NCI-H1930 (cell line): ENCODE measurements around the gene CCDC170.
A peak's percentile ranks its signal among the peaks of the same experiment; 100 is the strongest.
"Not testable (repeated sequence)": the region's sequence is repeated elsewhere in the genome, so short reads cannot be mapped to it uniquely, and the experiment has no call there.

Experiments
- DNase-seq, 2 experiments: peaks; one replicate each; lab custom pipeline; 2025; lab: John Stamatoyannopoulos, UW

The CCDC170 gene

GRCh38 chr6:151494235-151494935, 568 bp downstream of the CCDC170 start:
- peak; percentile 7 to 25 for DNase-seq

DNA sequence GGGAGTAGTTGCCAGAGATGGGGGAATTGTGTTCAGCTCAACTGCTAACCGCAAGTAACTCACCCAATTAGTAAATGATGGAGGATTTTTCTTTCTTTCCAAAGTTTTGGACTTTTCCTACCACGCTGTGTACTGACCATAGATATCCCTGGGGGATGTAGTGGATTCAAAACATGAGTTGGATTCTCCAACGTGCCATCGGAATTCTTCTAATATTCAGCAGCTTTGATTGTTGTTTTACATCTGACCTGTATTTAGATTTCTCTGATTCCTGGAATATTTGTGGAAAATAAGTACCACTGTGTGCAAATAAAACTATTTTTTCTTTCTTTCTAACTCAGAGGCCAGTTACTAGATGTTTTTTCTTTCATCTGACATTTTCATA, 1.1 kb downstream of the CCDC170 start:
- DNase-seq = no peak

DNA sequence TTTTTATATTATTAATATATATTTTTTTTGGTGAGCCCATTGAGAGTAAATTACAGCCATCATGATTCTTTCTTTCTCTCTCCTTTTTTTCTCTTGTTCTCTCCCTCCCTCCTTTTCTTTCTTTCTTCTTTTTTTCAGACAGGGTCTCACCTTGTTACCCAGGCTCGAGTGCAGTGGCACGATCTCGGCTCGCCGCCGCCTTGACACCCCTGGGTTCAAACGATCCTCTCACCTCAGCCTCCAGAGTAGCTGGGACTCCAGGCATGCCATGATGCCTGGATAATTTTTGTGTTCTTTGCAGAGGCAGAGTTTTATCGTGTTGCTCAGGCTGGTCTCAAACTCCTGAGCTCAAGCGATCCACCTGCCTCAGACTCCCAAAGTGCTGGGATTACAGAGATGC, 1.6 kb downstream of the CCDC170 start:
- DNase-seq = no peak

- DNase-seq = no peak
Measured at GRCh38 chr6:151497905-151498304, 4.1 kb downstream of the CCDC170 start.

GRCh38 chr6:151498327-151498726, 4.5 kb downstream of the CCDC170 start:
- DNase-seq = no peak

DNA sequence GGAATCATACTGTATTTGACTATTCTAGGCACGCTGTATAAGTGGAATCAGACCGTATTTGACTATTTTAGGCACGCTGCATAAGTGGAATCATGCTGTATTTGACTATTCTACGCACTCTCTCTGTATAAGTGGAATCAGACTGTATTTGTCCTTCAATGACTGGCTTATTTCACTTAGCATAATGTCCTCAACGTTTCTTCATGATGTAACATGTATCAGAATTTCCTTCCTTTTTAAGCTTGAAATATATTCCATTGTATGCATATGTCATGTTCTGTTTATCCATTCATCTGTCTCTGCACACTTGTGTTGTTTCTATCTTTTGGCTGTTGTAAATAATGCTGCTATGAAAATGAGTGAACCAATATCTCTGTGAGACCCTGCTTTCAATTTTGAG, 5.7 kb downstream of the CCDC170 start:
- DNase-seq = no peak

DNA sequence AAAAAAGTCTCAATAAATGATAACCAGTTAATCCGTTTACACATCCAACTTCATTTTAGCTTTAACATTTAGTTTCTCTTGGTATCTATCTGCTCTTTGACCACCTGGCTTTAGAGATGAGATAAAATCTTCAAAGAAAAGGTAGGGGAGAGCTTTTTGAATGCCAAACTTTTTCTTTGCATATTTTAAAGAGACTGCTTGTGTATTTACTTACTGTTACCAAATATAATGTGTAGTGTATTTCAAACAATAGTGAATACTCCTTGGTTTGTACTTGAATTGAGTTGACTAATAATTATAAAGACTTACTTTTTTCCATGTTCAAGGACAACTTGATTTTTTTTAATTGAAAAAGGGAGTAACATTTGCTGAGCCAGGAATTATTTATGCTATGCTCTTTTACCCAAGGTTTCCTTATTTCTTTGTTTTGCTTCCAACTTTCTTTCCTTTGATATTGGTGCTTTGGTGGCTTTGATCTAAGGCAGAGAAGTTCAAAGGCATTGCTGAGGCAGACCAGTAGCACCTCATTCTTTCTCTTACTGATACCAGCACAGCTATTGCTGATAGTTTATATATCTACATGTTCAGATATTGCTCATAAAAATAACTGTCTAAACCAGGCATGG, 7.8 kb downstream of the CCDC170 start:
- no peak for DNase-seq

- no peak for DNase-seq
Measured at GRCh38 chr6:151502499-151502898, 8.7 kb downstream of the CCDC170 start.

- no peak for DNase-seq
Measured at GRCh38 chr6:151506761-151507160, 12.9 kb downstream of the CCDC170 start.

- DNase-seq = no peak
Measured at GRCh38 chr6:151509048-151509447, 15.2 kb downstream of the CCDC170 start.

GRCh38 chr6:151512481-151512880, 18.7 kb downstream of the CCDC170 start:
- no peak for DNase-seq

GRCh38 chr6:151514000-151514730, 20.3 kb downstream of the CCDC170 start:
- no peak for DNase-seq

GRCh38 chr6:151518992-151519391, 25.2 kb downstream of the CCDC170 start:
- DNase-seq = not testable (repeated sequence)

DNA sequence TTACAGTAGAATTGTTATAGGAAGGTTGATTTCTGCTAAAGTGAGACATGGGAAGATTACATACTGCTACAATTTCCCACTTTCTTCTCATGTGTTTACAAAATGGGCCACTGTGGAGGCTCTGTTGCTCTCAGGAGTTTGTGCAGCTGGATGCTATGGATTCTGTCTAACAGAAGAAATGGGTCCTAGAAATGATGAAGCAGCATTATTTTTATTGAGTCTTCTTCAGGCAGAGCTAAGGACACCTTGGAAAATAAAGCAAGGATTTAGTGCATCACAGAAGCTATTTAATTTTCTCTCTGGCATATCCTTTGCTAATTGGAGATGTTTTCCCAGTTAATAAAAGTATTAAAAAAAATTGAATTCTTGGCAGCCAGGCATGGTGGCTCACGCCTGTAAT, 29.2 kb downstream of the CCDC170 start:
- DNase-seq = no peak

DNA sequence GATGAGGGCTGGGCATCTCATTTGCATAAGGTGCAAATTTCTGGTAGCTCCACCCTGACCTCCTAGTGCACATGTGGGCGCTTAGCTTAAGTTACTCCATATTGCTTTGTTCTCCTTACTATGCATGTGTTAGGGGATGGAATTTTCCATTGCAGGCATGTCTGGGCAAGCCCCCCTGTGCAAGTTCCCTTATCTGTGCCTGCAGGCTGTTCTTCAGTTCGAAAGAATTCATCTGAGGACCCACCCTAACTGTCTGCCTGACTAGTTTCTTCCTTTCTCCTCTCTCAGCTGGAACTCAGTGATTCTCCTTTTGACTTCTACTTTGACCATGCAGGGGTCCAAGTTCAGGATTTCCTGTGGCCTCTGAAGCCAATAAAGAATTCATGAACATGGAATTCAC, 30.2 kb downstream of the CCDC170 start:
- DNase-seq = no peak

DNA sequence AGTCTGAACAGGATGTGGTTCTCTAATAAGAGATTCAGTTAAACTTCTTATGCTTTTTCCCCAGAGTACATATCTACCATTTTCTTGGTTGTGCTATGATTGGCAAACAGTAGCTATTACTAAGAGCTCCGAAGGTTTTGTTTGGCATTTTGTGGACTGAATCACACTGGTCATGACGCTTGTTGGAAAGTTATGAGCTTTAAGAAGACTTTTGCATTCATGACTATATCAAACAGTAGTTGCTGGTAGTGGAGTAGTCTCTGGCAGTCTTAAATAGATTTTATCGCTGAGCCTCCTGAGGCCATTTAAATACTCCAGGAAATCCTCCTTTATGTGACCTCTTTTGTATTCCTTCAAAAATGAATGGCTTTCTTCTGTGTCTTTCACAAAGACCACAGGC, 40.8 kb downstream of the CCDC170 start:
- DNase-seq = no peak

DNA sequence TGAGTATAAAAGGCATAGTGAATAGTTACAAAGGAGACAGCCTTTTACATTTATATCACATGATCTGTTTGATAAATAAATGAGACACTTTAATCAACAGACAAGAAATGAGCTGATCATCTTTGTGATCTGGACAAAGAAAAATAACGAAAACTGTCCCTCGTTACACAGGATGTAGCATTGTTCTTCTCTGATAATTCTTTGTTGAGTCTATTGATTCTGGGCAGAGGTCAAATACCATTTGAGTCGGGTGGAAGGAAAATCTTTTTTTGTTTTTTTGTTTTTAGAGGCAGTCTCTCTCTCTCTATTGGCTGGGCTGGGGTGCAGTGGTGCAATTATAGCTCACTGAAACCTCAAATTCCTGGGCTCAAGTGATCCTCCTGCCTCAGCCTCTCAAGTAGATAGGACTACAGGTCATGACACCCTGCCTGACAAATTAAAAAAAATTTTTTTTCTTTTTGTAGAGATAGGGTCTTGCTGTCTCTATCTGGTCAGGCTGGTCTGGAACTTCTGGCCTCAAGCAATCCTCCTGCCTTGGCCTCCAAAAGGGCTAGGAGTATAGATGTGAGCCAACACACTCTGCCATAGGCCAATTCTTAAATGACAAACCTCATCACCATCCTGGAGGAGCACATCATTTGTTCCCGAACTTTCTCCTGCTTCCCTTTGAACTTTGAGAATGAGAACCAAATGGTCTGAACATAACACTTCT, 41.8 kb downstream of the CCDC170 start:
- DNase-seq = no peak

DNA sequence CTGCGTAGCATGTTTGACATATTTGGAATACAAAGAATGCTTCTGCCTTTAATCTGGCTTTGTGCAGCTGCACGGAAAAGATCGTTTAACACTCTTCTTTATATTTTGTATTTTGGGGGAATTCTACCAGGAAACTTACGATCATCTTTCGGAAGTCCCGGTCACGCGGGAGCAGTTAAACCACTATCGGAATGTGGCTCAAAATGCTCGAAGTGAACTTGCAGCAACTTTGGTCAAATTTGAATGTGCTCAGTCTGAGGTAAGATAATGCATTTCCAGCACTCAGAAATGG, 42.3 kb downstream of the CCDC170 start:
- no peak for DNase-seq

DNA sequence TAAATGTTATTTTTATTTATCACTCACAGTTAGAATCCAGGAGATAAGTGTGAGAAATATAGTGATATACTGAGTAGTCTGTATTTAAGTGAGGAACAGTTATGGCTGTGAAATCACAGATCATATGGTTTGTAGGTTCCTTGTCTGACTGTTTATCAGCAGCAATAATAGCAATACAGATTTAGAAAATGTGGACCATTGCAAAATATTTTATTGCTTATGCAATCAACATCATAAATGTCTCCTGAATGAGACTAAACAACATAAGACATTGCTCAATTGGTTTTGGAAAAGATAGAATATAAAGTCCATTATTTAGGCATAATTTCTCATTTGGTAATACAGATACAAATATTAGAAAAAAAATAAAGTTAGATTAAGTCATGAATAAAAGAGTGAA, 43.7 kb downstream of the CCDC170 start:
- no peak for DNase-seq

DNA sequence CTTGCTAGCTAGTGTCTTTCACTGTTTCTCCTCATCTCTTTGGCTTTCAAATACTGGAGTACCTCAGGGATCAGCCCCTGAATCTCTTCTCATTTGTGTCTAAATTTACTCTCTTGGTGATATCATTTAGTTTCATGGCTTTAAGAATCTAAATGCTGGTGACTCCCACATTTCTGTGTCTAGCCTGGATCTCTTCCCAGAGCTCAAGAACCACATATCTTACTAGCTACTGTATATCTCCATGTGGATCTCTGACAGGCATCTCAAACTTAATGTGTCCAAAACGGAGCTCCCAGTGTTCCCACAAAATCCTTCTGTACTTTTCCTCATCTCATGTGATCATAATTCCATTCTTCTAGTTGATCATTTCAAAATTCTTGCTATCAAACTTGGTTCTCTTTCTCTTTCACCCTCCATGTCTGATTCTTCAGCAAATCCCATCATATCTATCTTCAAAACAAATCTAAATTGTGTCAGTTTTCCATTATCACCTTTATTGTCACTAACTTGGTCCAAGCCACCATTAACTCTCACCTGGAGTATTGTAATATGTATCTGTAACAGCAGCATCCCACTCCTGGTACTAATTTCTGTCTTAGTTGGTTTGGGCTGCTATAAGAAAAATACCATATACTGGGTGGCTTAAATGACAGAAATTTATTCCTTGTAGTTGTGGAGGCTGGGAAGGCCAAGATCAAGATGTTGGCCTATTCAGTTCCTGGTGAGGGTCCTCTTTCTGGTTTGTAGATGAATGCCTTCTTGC, 45.9 kb downstream of the CCDC170 start:
- no peak for DNase-seq

GRCh38 chr6:151544453-151544852, 50.6 kb downstream of the CCDC170 start:
- no peak for DNase-seq

DNA sequence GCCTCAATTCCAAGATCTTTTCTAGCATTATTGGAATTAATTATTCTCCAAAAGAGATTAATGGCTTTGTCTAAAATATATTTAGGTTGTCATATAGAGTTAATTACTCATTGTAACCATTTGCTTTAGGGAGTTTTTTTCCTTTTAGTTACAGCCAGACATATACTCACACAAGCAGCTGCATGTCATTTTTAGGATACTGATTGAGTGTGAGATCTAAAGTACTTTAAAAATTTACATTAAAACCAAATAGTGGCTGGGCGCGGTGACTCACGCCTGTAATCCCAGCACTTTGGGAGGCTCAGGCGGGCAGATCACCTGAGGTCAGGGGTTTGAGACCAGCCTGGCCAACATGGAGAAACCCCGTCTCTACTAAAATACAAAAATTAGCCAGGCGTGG, 51.1 kb downstream of the CCDC170 start:
- DNase-seq = not testable (repeated sequence)
